Mesothelial cell of epicardium (in vitro differentiated cells): ENCODE results near the gene ZNF618. TPM values are rescaled to one million over a fixed set of nuclear protein-coding genes. Genes with fewer than 3 reads are reported as not detected.

ENCODE experiments used
- DNase-seq, 2 experiments: peaks; one replicate each; pipeline ENCODE4 v3.0.0; 2021; ENCODE audit warnings: low spot score in 2 of 2; ENCODE audit not compliant: unreplicated experiment in 2 of 2
- H3K27ac Mint-ChIP-seq: 2 replicates; pipeline ENCODE4 v1.8.0; 2021; ENCODE audit warnings: mixed read lengths
- H3K27me3 Mint-ChIP-seq: 2 replicates; pipeline ENCODE4 v1.8.0; 2021; ENCODE audit warnings: low read depth, mixed read lengths
- H3K36me3 Mint-ChIP-seq: 2 replicates; pipeline ENCODE4 v1.8.0; 2021; ENCODE audit warnings: mixed read lengths
- H3K4me1 Mint-ChIP-seq: 2 replicates; pipeline ENCODE4 v1.8.0; 2021; ENCODE audit warnings: mixed read lengths
- H3K4me3 Mint-ChIP-seq: 2 replicates; pipeline ENCODE4 v1.8.0; 2021; ENCODE audit warnings: mild to moderate bottlenecking, moderate library complexity, mixed read lengths
- H3K9me3 Mint-ChIP-seq: 2 replicates; pipeline ENCODE4 v1.8.0; 2021; ENCODE audit warnings: mixed read lengths
- CTCF ChIP-seq: fragments of 200-600 bp; sonication (generic); IDR thresholded peaks from one replicate; pipeline ENCODE4 v1.5.0; 2021; ENCODE audit warnings: antibody characterized with exemption; ENCODE audit not compliant: unreplicated experiment
- total RNA-seq: library from RNA; stranded (reverse); gene quantifications from 3 replicates; pipeline ENCODE4 v1.2.1, GENCODE V29; 2021

Gene ZNF618
- total RNA-seq, 1 donor from 2014 or later = 78.9 TPM

- DNase-seq = no peak
- TF ChIP-seq CTCF = no peak
- Mint-ChIP-seq H3K9me3 (no peaks in the 10 kb centered on the region), H3K4me1 (no peaks in the 10 kb centered on the region), H3K27ac (peak overlapping the region; percentile 39), H3K4me3 (no peak overlapping the region), H3K27me3 (no peaks in the 10 kb centered on the region), H3K36me3 (peaks cover 35% of the 10 kb centered on the region)
These were observed 154.3 kb downstream of the ZNF618 start for GRCh38 chr9:114030364-114030763.

- no peak for TF ChIP-seq CTCF
- Mint-ChIP-seq H3K4me1 (no peaks in the 10 kb centered on the region), H3K27ac (no peak overlapping the region), H3K27me3 (no peaks in the 10 kb centered on the region), H3K9me3 (no peaks in the 10 kb centered on the region), H3K36me3 (peaks cover 36% of the 10 kb centered on the region), H3K4me3 (no peak overlapping the region)
- DNase-seq = no peak
These were observed 155.0 kb downstream of the ZNF618 start for GRCh38 chr9:114031037-114031630.

GRCh38 chr9:114031948-114032840, 156.1 kb downstream of the ZNF618 start:
- no peak for TF ChIP-seq CTCF
- Mint-ChIP-seq H3K9me3 (no peaks in the 10 kb centered on the region), H3K4me3 (no peak overlapping the region), H3K4me1 (no peaks in the 10 kb centered on the region), H3K27me3 (no peaks in the 10 kb centered on the region), H3K27ac (peak overlapping the region; percentile 22), H3K36me3 (peaks cover 46% of the 10 kb centered on the region)
- DNase-seq = no peak

- H3K27ac Mint-ChIP-seq = no peak overlapping the region
- H3K36me3 Mint-ChIP-seq = peaks cover 52% of the 10 kb centered on the region
- peak in 1 of 2 experiments; percentile 53 for DNase-seq
- peak; percentile 22 for TF ChIP-seq CTCF
- H3K4me3 Mint-ChIP-seq = no peak overlapping the region
- H3K27me3 Mint-ChIP-seq = no peaks in the 10 kb centered on the region
- no peaks in the 10 kb centered on the region for H3K4me1 Mint-ChIP-seq
- H3K9me3 Mint-ChIP-seq = no peaks in the 10 kb centered on the region
These were observed 157.4 kb downstream of the ZNF618 start for GRCh38 chr9:114033397-114034103.

GRCh38 chr9:114034196-114034595, 158.1 kb downstream of the ZNF618 start:
- Mint-ChIP-seq H3K4me3 (no peak overlapping the region), H3K36me3 (peaks cover 49% of the 10 kb centered on the region), H3K4me1 (no peaks in the 10 kb centered on the region), H3K27me3 (no peaks in the 10 kb centered on the region), H3K9me3 (no peaks in the 10 kb centered on the region), H3K27ac (no peak overlapping the region)
- DNase-seq = no peak
- TF ChIP-seq CTCF = no peak
